ENCODE results near the gene AQP1. TPM values are rescaled to one million over a fixed set of nuclear protein-coding genes. Genes with fewer than 3 reads are reported as not detected.

Gene AQP1
- polyA plus RNA-seq, 1 experiment = 3.9 TPM

DNA sequence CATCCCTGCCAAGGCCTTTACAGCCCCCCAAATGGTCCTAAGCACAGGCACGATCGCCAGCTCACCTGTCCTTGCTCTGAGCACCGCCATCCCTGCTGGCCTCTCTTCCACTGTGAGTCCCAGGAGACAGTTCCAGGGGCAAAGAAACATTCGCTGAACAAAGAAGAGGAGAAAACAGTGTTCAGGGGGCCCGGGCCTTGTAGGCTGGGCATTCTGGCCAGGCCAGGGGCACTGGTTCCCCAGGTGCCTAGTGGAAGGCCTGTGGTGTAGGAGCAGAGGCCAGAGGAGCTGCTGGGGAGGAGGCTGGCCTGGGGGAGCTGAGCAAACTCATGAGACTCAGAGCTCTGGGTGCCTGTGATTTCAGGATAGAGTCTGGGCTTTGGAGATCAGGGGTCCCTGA lies 22.6 kb downstream of the AQP1 start:
- H3K36me3 ChIP-seq (ENCODE audit: control insufficient read depth, insufficient read depth, low read length) = no peaks in the 10 kb centered on the region
- H3K4me3 ChIP-seq (ENCODE audit: low read depth, low read length) = no peak overlapping the region
- CTCF ChIA-PET = interaction anchor here (0.9 to 1.4 kb wide), 4 partner anchors 9 to 134 kb away, joined by 3 to 5 read pairs (median 4); no protein-coding TSS in a partner anchor
- DNase-seq (ENCODE audit: low read depth) = no peak
- TF ChIP-seq, protein P1, sequence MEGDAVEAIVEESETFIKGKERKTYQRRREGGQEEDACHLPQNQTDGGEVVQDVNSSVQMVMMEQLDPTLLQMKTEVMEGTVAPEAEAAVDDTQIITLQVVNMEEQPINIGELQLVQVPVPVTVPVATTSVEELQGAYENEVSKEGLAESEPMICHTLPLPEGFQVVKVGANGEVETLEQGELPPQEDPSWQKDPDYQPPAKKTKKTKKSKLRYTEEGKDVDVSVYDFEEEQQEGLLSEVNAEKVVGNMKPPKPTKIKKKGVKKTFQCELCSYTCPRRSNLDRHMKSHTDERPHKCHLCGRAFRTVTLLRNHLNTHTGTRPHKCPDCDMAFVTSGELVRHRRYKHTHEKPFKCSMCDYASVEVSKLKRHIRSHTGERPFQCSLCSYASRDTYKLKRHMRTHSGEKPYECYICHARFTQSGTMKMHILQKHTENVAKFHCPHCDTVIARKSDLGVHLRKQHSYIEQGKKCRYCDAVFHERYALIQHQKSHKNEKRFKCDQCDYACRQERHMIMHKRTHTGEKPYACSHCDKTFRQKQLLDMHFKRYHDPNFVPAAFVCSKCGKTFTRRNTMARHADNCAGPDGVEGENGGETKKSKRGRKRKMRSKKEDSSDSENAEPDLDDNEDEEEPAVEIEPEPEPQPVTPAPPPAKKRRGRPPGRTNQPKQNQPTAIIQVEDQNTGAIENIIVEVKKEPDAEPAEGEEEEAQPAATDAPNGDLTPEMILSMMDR (IDR thresholded peaks at IDR 0.05; ENCODE audit: insufficient read depth, low read depth, low read length) = no peak
- POLR2A ChIA-PET = no interaction called here
- peaks cover 20% of the 10 kb centered on the region for H3K27me3 ChIP-seq (ENCODE audit: control insufficient read depth, insufficient read depth, low read length)

DNA sequence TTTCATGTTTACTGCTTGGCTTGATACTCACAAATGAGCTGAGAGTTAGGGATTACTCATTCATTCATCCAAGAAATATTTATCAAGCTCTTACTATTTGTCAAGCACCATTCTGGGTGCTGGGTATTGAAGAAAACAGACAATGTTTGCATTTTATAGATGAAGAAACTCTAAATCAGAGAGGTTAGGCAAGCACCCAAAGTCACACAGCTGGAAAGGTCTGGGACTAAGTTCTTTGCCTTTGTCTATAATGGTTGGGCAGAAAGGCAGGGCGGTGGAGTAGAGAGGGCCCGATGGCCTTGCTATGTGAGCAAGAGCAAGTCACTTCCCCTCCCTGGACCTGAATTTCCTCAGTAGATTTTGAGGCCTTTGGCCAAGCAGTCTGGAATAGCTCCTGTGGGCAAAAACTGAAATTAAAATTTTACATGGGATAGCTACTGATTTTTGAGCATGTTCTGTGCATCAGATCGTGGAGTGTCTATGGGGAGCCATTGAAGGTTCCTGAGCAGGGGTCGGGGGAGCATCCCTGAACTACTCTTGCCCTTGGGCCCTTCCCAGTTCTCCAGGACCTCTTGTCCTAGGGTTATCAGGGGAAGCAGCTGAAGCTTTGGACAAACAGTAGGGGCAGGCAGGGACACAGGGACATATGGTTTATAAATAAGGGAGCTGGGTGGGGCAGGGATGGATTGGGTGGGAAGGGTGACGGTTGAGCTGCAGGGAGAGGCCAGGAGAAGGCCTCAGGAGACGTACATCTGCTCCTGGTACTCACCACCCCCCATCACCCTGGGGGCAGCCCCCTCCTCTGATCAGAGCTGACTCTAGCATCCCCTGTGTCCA lies 23.3 kb downstream of the AQP1 start:
- ChIA-PET POLR2A (no interaction called here), CTCF (interaction anchor here (0.7 to 1.4 kb wide), 5 partner anchors 9 to 134 kb away, joined by 3 to 4 read pairs (median 3); no protein-coding TSS in a partner anchor)
- Histone ChIP-seq H3K27me3 (ENCODE audit: control insufficient read depth, insufficient read depth, low read length) (peaks cover 16% of the 10 kb centered on the region), H3K36me3 (ENCODE audit: control insufficient read depth, insufficient read depth, low read length) (no peaks in the 10 kb centered on the region), H3K4me3 (ENCODE audit: low read depth, low read length) (no peak overlapping the region)
- DNase-seq (ENCODE audit: low read depth) = no peak
- TF ChIP-seq, protein P1 (IDR thresholded peaks at IDR 0.05; ENCODE audit: insufficient read depth, low read depth, low read length) = no peak

DNA sequence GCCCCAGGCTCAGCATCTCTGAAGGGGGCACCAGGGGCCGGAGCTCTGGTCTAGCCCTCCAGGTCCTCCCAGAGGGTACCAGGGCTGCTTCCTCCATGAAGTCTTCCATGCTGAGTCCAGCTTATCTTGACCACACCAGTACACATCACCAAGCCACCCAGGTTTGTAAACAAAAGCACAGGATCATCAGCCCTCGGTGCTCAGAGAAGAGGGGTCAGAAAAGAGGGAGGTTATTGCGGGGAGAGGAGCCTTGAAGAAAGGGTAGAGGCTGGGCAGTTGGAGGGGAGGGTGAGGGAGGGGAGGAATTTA lies 23.9 kb downstream of the AQP1 start:
- peaks cover 16% of the 10 kb centered on the region for H3K27me3 ChIP-seq (ENCODE audit: control insufficient read depth, insufficient read depth, low read length)
- no peak for DNase-seq (ENCODE audit: low read depth)
- no peak overlapping the region for H3K4me3 ChIP-seq (ENCODE audit: low read depth, low read length)
- no peaks in the 10 kb centered on the region for H3K36me3 ChIP-seq (ENCODE audit: control insufficient read depth, insufficient read depth, low read length)
- TF ChIP-seq, protein P1 (IDR thresholded peaks at IDR 0.05; ENCODE audit: insufficient read depth, low read depth, low read length) = no peak
- POLR2A ChIA-PET = no interaction called here
- CTCF ChIA-PET = interaction anchor here (0.7 to 4.5 kb wide), 5 partner anchors 13 to 187 kb away, joined by 3 to 51 read pairs (median 3); no protein-coding TSS in a partner anchor

DNA sequence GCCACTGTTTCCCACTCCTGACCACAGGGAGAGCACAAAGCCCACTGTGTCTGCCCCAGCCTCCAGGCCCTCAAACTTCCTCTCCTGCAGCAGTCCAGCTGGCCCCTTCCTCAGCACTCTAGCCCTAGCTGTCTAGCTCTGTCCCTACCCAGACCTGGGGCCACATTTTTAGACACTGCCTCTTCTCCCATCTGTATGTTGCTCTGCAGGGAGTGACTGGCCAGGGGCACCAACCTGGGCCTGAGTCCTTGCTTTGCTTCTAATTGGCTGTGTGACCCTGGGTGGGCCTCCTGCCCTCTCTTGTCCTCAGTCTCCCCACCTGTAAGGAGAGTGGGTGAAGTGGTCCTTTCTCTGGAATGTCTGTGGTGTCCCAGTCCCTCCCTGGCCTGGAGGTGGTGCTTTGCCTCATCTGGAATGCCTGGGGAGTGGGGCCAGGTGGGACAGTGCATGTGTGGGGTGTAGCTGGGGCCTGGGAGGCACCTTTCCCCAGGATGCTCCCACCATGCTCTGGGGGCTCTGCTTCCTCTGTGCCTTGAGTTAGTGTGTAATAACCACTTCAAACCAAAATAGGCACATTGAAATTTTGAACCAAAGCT lies 25.1 kb downstream of the AQP1 start:
- peaks cover 15% of the 10 kb centered on the region for H3K27me3 ChIP-seq (ENCODE audit: control insufficient read depth, insufficient read depth, low read length)
- TF ChIP-seq, protein P1 (IDR thresholded peaks at IDR 0.05; ENCODE audit: insufficient read depth, low read depth, low read length) = no peak
- ChIA-PET CTCF (interaction anchor here (1.0 to 4.5 kb wide), 5 partner anchors 14 to 97 kb away, joined by 3 to 51 read pairs (median 15); no protein-coding TSS in a partner anchor), POLR2A (no interaction called here)
- DNase-seq (ENCODE audit: low read depth) = no peak
- H3K4me3 ChIP-seq (ENCODE audit: low read depth, low read length) = no peak overlapping the region
- H3K36me3 ChIP-seq (ENCODE audit: control insufficient read depth, insufficient read depth, low read length) = no peaks in the 10 kb centered on the region

DNA sequence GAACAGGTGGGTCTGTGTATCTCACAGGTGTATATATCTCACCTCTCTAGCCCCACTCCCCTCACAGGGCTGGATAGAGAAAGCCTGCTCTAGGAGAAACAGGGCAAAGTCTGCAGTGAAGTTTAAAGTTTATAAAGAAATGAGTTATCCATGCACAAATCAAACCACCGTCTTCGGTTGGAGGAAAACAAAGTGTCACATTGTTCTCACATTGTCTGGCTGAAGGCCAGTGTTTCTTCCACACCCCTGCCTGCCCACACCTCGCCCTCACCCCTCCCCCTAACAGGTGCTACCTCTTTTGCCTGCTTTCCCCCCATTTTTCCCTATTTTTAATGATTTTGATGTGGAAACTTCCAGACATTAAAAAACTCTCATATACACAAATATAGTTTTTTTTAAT lies 25.8 kb downstream of the AQP1 start:
- no peak for DNase-seq (ENCODE audit: low read depth)

More for the DNA sequence above, 25.8 kb downstream of the AQP1 start:
- peaks cover 13% of the 10 kb centered on the region for H3K27me3 ChIP-seq (ENCODE audit: control insufficient read depth, insufficient read depth, low read length)
- ChIA-PET CTCF (interaction anchor here (2.2 to 4.5 kb wide), 6 partner anchors 15 to 136 kb away, joined by 6 to 51 read pairs (median 16); partner anchors contain the start of gene GHRHR), POLR2A (no interaction called here)
- H3K4me3 ChIP-seq (ENCODE audit: low read depth, low read length) = no peak overlapping the region
- H3K36me3 ChIP-seq (ENCODE audit: control insufficient read depth, insufficient read depth, low read length) = no peaks in the 10 kb centered on the region
- TF ChIP-seq, protein P1 (IDR thresholded peaks at IDR 0.05; ENCODE audit: insufficient read depth, low read depth, low read length) = no peak
